Neuronal stem cell (in vitro differentiated cells): ENCODE results near the gene WNT2.
A peak's percentile ranks its signal among the peaks of the same experiment; 100 is the strongest.

Source experiments
- DNase-seq: peaks from one replicate; pipeline ENCODE4 v3.0.0-alpha.2; 2013; ENCODE audit warnings: low spot score
- H2AFZ ChIP-seq: one replicate; pipeline ENCODE4 v1.6.1; 2013; ENCODE audit warnings: mild to moderate bottlenecking, low read length, inconsistent platforms
- H2AK5ac ChIP-seq: 2 replicates; pipeline ENCODE4 v1.6.1; 2013; ENCODE audit warnings: low read depth, mild to moderate bottlenecking, inconsistent platforms, low read length, moderate library complexity, mixed read lengths
- H2BK120ac ChIP-seq: 2 replicates; pipeline ENCODE4 v1.6.1; 2013; ENCODE audit warnings: low read depth, mild to moderate bottlenecking, inconsistent platforms, low read length, moderate library complexity, mixed read lengths
- H2BK12ac ChIP-seq: one replicate; pipeline ENCODE4 v1.6.1; 2013; ENCODE audit warnings: low read length, inconsistent platforms
- H2BK15ac ChIP-seq: 2 replicates; pipeline ENCODE4 v1.6.1; 2013; ENCODE audit warnings: mild to moderate bottlenecking, low read length, inconsistent platforms, mixed read lengths
- H2BK5ac ChIP-seq: one replicate; pipeline ENCODE4 v1.6.1; 2013; ENCODE audit warnings: inconsistent platforms, mild to moderate bottlenecking, low read length, moderate library complexity
- H3K14ac ChIP-seq: one replicate; pipeline ENCODE4 v1.6.1; 2013; ENCODE audit warnings: low read length, inconsistent platforms
- H3K18ac ChIP-seq: 2 replicates; pipeline ENCODE4 v1.6.1; 2013; ENCODE audit warnings: low read length, inconsistent platforms
- H3K23ac ChIP-seq: 2 replicates; pipeline ENCODE4 v1.6.1; 2013; ENCODE audit warnings: low read depth, mild to moderate bottlenecking, mixed read lengths, low read length, inconsistent platforms; ENCODE audit not compliant: poor library complexity
- H3K27ac ChIP-seq: replicated peaks from 3 replicates; pipeline ENCODE4 v1.5.1; 2013; ENCODE audit warnings: low read length, inconsistent platforms
- H3K27me3 ChIP-seq, 3 experiments: 2 replicates each; pipeline ENCODE4 v1.6.1; 2013; ENCODE audit warnings: low read length in 3 of 3, mild to moderate bottlenecking in 2 of 3, inconsistent platforms in 1 of 3, low read depth in 1 of 3, mixed read lengths in 1 of 3, moderate library complexity in 1 of 3; ENCODE audit not compliant: control insufficient read depth in 3 of 3, insufficient read depth in 3 of 3
- H3K36me3 ChIP-seq, 2 donors: replicated peaks in 1 of 2; 2 replicates each; pipeline ENCODE4 v1.6.1; 2013; ENCODE audit warnings: low read length in 2 of 2; ENCODE audit not compliant: control insufficient read depth in 2 of 2, insufficient read depth in 2 of 2
- H3K4ac ChIP-seq: 2 replicates; pipeline ENCODE4 v1.6.1; 2013; ENCODE audit warnings: inconsistent platforms, mild to moderate bottlenecking, low read length, moderate library complexity
- H3K4me1 ChIP-seq, 2 donors: 1 replicate in 1 of 2; 2 replicates in 1 of 2; pipeline ENCODE4 v1.6.1; 2013; ENCODE audit warnings: low read length in 2 of 2, low read depth in 1 of 2; ENCODE audit not compliant: control insufficient read depth in 2 of 2, insufficient read depth in 1 of 2
- H3K4me2 ChIP-seq: one replicate; pipeline ENCODE4 v1.6.1; 2013; ENCODE audit warnings: mild to moderate bottlenecking, low read length, inconsistent platforms; ENCODE audit not compliant: insufficient read depth, poor library complexity, severe bottlenecking
- H3K4me3 ChIP-seq, 2 donors: 2 replicates each; pipeline ENCODE4 v1.5.1; 2013; ENCODE audit warnings: low read length in 2 of 2, mild to moderate bottlenecking in 2 of 2, inconsistent platforms in 1 of 2, moderate library complexity in 1 of 2
- H3K79me1 ChIP-seq: one replicate; pipeline ENCODE4 v1.6.1; 2013; ENCODE audit warnings: low read depth, mild to moderate bottlenecking, inconsistent platforms, low read length, moderate library complexity
- H3K9ac ChIP-seq: one replicate; pipeline ENCODE4 v1.6.1; 2013; ENCODE audit warnings: mild to moderate bottlenecking, low read depth, low read length, inconsistent platforms; ENCODE audit not compliant: poor library complexity
- H3K9me3 ChIP-seq, 2 donors: replicated peaks in 1 of 2; 2 replicates each; pipeline versions ENCODE3 to v1.6.1; 2013; ENCODE audit warnings: low read length in 2 of 2, mild to moderate bottlenecking in 2 of 2, inconsistent platforms in 1 of 2, low read depth in 1 of 2, mixed read lengths in 1 of 2, moderate library complexity in 1 of 2; ENCODE audit not compliant: control insufficient read depth in 2 of 2, insufficient read depth in 1 of 2
- H4K8ac ChIP-seq: one replicate; pipeline ENCODE4 v1.6.1; 2013; ENCODE audit warnings: low read depth, mild to moderate bottlenecking, inconsistent platforms, low read length, moderate library complexity
- H4K91ac ChIP-seq: one replicate; pipeline ENCODE4 v1.6.1; 2013; ENCODE audit warnings: low read length, low read depth, mild to moderate bottlenecking, inconsistent platforms; ENCODE audit not compliant: poor library complexity
- WGBS, 2 donors: extraction: QIAGEN DNeasy Blood & Tissue Kit; methylation state at CpG; one replicate each; pipeline ENCODE4 v1.1.7; 2013; ENCODE audit warnings: missing lambda C conversion rate in 2 of 2, mixed read lengths in 1 of 2; ENCODE audit not compliant: insufficient read length in 2 of 2, insufficient replicate concordance in 1 of 2; ENCODE audit errors: extremely low coverage in 2 of 2; 5-methylcytosine and 5-hydroxymethylcytosine counted together

WNT2 gene

GRCh38 chr7:117325836-117326235 lies 3.0 kb upstream of the WNT2 start:
- Histone ChIP-seq H2BK15ac (no peak overlapping the region), H2BK5ac (no peak overlapping the region), H2AFZ (no peak overlapping the region), H4K8ac (no peak overlapping the region), H3K9me3 (no peaks in the 10 kb centered on the region), H3K23ac (no peak overlapping the region), H3K18ac (no peak overlapping the region), H3K27me3 (peaks cover 19 to 65% (median 43%) of the 10 kb centered on the region in 3 experiments), H3K36me3 (no peaks in the 10 kb centered on the region), H4K91ac (no peak overlapping the region), H3K4ac (no peak overlapping the region), H3K4me2 (no peak overlapping the region), H3K9ac (no peak overlapping the region), H3K79me1 (no peaks in the 10 kb centered on the region), H3K4me3 (no peak overlapping the region), H3K14ac (no peak overlapping the region), H2BK120ac (no peak overlapping the region), H3K4me1 (peaks cover 5 to 13% of the 10 kb centered on the region in 2 donors), H2AK5ac (no peak overlapping the region), H3K27ac (no peak overlapping the region), H2BK12ac (no peak overlapping the region)
- DNase-seq, result no peak
- no CpG with 5 or more reads among the region's 1 CpG for WGBS, 2 donors

GRCh38 chr7:117324960-117325359 lies 2.1 kb upstream of the WNT2 start:
- Histone ChIP-seq H2AK5ac (no peak overlapping the region), H3K4ac (no peak overlapping the region), H3K36me3 (no peaks in the 10 kb centered on the region), H3K79me1 (no peaks in the 10 kb centered on the region), H3K9me3 (no peaks in the 10 kb centered on the region), H2BK5ac (no peak overlapping the region), H2BK120ac (no peak overlapping the region), H3K18ac (no peak overlapping the region), H2BK12ac (no peak overlapping the region), H4K8ac (no peak overlapping the region), H3K23ac (no peak overlapping the region), H3K4me3 (no peak overlapping the region), H4K91ac (no peak overlapping the region), H3K27ac (no peak overlapping the region), H3K27me3 (peaks cover 19 to 74% (median 51%) of the 10 kb centered on the region in 3 experiments), H3K14ac (no peak overlapping the region), H3K4me2 (peak overlapping the region; percentile 100), H2BK15ac (no peak overlapping the region), H3K9ac (no peak overlapping the region), H2AFZ (no peak overlapping the region), H3K4me1 (peaks cover 5 to 13% of the 10 kb centered on the region in 2 donors)
- no peak for DNase-seq
- no CpG with 5 or more reads among the region's 4 CpGs for WGBS, 2 donors

- H3K14ac ChIP-seq, result no peak overlapping the region
- no peaks in the 10 kb centered on the region for H3K36me3 ChIP-seq
Observed at GRCh38 chr7:117323851-117324711, 1.2 kb upstream of the WNT2 start.

DNA sequence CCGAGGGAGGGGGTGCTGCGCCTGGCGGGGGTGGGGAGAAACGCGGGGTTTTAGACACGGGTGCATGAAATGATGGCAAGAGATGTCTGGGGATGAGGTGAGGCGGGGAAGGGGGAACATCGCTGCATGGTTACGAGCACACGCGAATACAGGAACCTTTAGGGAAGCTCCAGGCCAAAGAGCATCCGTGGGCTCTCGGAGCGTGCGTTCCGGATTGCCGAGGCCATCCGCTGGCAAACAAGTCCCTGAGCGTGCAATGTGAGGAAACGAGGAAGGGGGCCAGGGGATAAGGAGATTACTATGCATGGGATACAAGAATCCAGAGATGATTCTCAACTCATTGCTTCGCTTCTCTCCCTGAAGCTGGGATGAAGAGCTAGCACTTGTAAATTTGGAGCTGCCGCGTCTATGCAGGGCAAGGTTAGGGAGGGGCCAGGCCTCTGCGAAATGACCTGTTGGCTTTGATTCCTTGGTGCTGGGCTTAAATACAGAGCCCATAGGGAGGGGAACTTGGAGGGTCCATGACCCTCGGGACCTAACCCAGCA lies 520 bp upstream of the WNT2 start:
- no peaks in the 10 kb centered on the region for H3K9me3 ChIP-seq
- H3K27me3 ChIP-seq, result peaks cover 19 to 88% (median 51%) of the 10 kb centered on the region in 3 experiments
- no CpG with 5 or more reads among the region's 25 CpGs for WGBS, 2 donors
- H3K4me1 ChIP-seq, result peaks cover 5 to 13% of the 10 kb centered on the region in 2 donors
- no peaks in the 10 kb centered on the region for H3K79me1 ChIP-seq
- H2BK120ac ChIP-seq, result no peak overlapping the region
- no peaks in the 10 kb centered on the region for H3K36me3 ChIP-seq
- no peak overlapping the region for H3K18ac ChIP-seq
- no peak overlapping the region for H2AK5ac ChIP-seq
- peak; percentile 26 for DNase-seq
- H3K4me2 ChIP-seq, result peak overlapping the region; percentile 100
- no peak overlapping the region for H3K27ac ChIP-seq
- H2AFZ ChIP-seq, result peak overlapping the region; percentile 97
- peak overlapping the region; percentile 41 to 80 for H3K4me3 ChIP-seq
- H3K14ac ChIP-seq, result no peak overlapping the region
- no peak overlapping the region for H2BK12ac ChIP-seq
- no peak overlapping the region for H4K8ac ChIP-seq
- H2BK5ac ChIP-seq, result no peak overlapping the region
- no peak overlapping the region for H2BK15ac ChIP-seq
- no peak overlapping the region for H3K23ac ChIP-seq
- no peak overlapping the region for H3K4ac ChIP-seq
- H3K9ac ChIP-seq, result no peak overlapping the region
- no peak overlapping the region for H4K91ac ChIP-seq

More at GRCh38 chr7:117323851-117324711, 1.2 kb upstream of the WNT2 start:
- Histone ChIP-seq H3K4me1 (peaks cover 5 to 13% of the 10 kb centered on the region in 2 donors), H3K23ac (peak overlapping the region; percentile 82), H3K4me2 (peak overlapping the region; percentile 100), H2BK5ac (no peak overlapping the region), H3K4ac (no peak overlapping the region), H3K27me3 (peaks cover 19 to 82% (median 51%) of the 10 kb centered on the region in 3 experiments), H3K9me3 (no peaks in the 10 kb centered on the region), H3K79me1 (no peaks in the 10 kb centered on the region), H2BK15ac (no peak overlapping the region), H2BK120ac (no peak overlapping the region), H3K18ac (peak overlapping the region; percentile 84), H3K9ac (peak overlapping the region; percentile 85), H3K4me3 (peak overlapping the region; percentile 41 to 80), H3K27ac (no peak overlapping the region), H4K91ac (peak overlapping the region; percentile 88), H2BK12ac (no peak overlapping the region), H2AFZ (peak overlapping the region; percentile 97), H4K8ac (no peak overlapping the region), H2AK5ac (peak overlapping the region; percentile 16)
- no CpG with 5 or more reads among the region's 67 CpGs for WGBS, 2 donors
- peak; percentile 35 for DNase-seq
